Stimulated activated CD4-positive, alpha-beta T cell treated with anti-CD3 and anti-CD28 coated beads, TNF-alpha, amount 100 ng/mL, for 48 hours (primary cell): ENCODE data around the gene DSC1.
"Not testable (repeated sequence)": the region's sequence is repeated elsewhere in the genome, so short reads cannot be mapped to it uniquely, and the experiment has no call there.

Source experiments
- DNase-seq, 3 donors: peaks; one replicate each; pipeline ENCODE4 v3.0.0-alpha.2; 2020; ENCODE audit warnings: low read depth in 3 of 3

DSC1 gene

DNA sequence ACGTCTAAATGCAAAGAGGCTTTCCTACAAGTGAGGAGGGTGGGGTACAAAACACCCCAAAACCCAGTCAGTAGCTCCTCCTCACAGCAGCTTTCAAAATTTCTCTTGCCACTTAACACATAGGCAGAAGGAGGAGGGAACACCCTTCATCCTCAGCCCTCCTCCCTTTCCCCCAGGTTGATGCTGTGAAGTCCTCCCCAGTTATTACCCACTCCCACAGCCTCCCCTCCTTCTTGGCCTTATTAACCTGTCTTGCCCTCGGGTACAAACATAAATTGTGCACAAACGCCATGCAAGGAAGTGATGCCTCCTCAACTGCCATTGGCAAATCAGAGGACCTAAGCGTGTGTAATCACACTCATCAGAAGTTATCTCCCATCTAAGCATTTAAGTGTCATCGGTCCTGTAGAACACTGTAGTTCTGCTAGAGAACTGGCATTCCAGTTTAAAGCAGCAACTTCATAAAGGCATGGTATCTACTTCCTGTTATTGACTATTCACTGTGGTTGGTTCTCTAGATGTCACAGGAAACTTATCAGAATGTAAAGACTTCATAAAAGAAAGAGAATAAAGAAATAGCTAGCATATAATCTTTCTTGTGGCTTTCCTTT lies at the start of gene DSC1:
TSS of gene DSC1 (minus strand) at position 32 of the 611 bp plus-strand sequence. CDS start 262 bp downstream, outside the sequence.
- no peak for DNase-seq

- no peak for DNase-seq
Observed at GRCh38 chr18:31211047-31211446, 48.4 kb upstream of the DSC1 start.

DNA sequence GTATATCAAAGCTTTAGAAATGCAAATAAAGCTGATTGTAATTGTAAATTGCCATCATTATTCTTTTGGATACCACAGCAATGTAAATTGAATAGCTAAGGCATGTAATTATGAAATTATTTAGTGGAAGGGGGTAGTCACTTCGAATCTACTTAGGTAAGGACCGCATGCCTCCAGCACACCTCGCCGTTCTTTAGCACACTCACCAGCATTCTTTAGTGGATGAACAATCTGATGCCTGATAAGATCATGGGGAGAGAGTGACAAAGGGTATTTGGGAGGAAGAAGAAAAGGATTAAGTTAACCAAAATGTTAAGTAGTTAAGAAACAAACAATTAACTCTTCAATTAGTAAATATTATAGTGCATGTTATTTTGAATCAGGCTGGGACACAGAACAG lies 46.4 kb upstream of the DSC1 start:
- no peak for DNase-seq

DNA sequence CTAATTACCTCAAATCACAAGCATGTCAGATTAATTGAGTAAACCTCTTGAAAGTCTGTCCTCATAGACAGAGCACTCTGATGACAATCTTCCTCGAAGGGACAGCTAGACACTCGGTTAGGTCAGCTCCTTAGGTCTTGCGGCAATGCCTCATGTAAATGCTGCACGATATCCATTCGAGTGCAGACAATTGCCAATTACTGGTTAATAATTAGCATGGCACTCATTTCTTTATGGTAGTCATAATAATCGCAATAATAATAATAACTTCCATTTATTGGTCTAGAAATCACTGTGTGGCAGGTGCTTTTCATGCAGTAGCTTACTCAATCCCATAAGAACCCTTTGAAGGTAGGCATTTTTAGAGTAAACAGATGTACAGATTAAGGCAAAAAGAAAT lies 44.7 kb upstream of the DSC1 start:
- no peak for DNase-seq

DNA sequence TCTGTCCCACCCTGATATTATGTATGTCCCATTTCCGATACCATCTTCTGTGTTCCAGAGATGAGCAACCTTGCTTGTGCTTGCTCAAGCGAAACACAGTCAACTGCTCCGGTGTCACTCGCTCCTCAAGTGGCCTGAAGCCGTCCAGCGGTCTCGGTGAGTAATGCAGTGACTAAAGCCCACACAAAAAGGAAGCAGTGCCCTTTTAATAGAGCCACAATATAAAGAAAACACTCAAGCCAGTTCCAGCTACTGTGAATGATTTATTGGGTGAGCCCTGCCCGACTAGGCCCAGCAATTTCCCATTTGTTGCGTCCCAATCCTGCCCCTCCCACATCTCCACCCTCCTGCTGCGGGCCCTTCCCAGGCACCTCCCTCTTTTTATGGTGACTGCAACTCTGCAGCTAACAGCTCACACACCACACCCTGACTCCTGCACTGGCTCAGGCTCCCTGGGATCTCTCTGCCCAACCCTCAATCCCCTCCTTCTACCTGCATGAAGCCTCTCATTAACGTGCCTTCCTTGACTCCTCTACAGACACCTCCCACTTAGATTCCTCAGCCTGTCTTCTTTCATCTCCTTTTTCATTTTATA lies 44.2 kb upstream of the DSC1 start:
- no peak for DNase-seq

DNA sequence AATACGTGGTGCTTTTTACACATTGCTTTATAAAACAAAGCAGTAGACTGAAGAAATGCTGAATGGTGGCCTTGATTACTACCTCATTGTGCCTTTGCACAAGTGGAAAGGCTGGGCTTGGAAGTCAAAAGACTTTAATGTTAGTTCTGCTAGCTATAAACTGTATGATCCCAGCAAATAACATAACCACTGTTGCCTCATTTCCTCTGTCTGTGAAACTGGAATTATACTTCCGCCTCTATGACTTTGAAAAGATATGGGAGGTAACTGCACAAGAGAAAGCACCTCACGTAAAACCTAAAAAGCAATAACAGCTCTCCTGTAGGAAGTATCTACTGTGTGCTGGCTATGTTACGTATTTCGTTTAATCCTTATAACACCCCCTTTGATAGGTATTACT lies 43.4 kb upstream of the DSC1 start:
- no peak for DNase-seq

DNA sequence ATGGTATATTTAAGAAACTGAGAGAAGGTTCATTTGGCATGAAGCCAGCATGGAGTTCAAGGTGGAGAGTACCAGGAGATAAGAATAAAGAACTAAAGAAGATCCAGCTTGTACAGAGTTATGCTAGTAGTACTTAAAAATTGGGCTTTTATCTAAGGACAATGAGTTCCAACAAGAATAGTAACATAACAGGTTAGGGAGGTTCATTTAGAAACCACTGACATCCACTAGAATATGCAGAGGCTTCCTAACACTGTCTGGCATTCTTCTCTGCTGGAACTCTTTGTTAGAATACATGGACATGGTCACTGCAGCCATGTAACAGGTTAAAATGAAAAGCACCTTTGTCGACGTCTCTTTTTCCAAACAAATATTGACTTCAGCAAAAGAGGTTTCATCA lies 42.6 kb upstream of the DSC1 start:
- DNase-seq: no peak

DNA sequence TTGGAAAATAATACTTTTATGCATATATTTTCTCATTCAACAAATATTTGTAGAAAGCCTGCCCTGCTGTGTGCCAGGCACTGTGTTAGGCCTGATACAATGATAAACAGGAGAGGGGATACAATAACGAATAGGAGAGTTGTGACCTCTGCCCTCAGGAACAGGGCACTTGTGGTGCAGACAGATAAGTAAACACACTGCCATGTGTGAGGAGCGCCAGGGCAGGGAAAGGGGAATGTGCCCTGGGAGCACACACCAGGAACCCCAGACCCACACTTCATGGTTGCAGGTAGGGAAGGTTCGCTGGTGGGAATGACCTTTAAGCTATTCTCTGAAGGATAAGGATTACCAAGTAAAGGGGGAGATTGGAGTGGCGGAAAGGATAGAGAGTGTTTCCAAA lies 42.2 kb upstream of the DSC1 start:
- no peak for DNase-seq

GRCh38 chr18:31204166-31204565 lies 41.5 kb upstream of the DSC1 start:
- DNase-seq: no peak

GRCh38 chr18:31203794-31204148 lies 41.1 kb upstream of the DSC1 start:
- DNase-seq: no peak

GRCh38 chr18:31203096-31203793 lies 40.6 kb upstream of the DSC1 start:
- DNase-seq: no peak

DNA sequence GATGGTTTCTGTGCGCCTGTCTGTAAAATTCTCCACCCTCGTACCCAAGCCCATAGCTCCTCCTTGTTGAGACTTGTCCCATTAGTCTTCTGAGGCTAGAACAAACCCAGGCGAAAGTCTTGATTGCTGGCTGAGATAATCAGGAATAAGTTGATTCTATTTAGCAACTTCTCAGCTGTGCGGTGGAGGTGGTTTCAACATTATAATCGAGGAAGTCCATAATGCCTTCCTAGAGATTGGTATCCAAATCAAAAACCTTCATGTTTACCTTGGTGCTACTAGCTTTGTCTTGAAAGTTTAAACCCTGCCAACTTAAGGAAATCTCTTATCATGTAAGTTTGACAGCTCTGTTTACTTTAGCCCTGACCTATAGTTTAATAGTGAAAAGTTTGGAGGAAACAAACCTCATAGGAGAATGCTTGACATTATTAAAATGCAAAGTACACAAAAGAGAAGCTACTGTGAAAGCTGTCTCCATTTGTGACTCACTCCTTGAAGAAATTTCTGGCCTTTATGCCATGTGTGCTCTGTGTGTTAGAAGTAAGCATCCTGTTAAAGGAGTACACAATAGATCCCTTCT lies 36.6 kb upstream of the DSC1 start:
- DNase-seq: no peak

DNA sequence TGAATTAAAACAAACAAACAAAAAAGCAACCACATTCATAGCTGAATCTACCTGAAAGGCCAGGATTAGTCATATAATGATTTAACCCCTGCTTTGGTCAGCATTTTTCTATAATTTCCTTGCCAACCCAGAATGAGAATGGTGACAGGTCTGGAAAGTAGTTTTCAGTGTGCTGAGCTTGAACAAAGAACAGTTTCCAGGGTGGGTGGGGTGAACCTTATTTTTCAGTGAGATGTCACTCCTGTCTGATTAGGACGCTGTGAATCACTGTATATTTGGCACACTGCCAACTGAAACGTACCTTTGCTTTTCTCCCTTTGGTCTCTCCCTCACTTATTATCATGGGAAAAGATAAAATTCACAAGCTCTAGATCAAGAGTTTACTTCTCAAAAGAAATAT lies 35.0 kb upstream of the DSC1 start:
- DNase-seq: no peak

DNA sequence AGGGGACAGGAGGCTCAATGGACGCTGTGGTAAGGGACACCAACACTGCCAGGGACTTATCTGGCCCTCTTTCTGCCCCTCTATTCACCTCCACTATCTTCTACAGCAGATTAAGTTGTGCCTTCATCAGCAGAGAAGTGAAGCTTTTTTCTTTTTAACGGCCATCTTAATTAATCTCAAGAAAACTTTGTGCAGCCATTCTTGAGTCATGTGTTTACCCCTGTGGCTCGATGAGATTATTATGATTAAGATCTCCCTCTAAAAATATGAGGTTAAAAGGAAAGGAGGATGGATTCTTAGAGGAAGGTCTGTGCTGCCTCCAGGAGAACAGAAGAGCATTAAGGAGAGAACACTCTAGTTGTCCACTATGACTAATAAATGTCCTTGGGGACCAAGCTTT lies 32.4 kb upstream of the DSC1 start:
- DNase-seq: no peak

- DNase-seq: no peak
Observed at GRCh38 chr18:31192086-31192776, 29.6 kb upstream of the DSC1 start.

DNA sequence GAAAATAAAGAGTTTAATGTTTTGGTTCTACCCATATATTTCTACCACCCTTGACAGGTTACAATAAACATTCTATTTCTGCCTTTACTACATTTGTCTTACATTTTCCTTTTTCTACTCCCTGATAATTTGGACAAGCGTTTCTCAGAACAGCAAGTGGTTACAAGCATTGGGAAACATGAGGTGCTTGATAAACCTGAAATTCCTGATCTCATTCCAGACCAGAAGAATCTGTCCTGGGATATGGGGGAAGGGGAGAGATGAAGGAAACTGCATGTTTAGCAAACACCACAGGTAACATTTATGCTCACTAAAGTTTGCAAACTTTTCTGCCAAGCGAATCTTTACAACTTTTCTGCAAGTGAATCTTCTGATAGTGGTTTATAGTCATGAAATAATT lies 28.3 kb upstream of the DSC1 start:
- DNase-seq: no peak

- no peak for DNase-seq
Observed at GRCh38 chr18:31189757-31190156, 27.1 kb upstream of the DSC1 start.

DNA sequence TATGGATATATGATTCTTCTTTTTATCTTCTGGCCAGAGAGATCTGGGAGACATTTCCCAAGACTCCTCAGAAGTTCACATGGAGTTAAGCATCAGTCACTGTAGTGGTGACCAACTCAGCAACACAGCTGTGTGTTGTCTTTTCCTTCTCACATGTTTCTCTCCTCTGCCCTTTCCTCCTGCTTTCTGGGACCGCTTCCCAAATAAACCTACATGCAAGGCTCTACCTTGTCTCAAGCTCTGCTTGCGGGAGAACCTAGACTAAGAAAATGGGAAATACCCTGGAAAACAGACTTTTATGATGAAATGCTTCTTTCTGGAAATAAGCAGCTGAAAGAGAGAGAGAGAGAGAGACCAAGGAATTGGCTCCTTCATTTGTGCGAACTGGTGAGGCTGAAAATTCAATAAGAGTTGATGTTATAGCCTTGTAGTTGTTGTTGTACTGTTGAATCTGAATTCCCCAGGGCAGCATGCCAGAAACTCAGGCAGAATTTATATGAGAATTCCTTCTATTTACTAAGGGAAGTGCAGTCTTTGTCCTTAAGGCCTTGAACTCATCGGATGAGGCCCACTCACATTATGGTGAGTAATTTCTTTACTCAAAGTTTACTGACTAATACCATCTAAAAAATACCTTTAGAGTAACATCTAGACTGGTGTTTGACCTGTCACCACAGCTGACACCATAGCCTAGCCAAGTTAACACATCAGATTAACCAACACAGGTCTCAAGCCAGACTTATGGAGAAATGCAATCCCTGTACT lies 22.7 kb upstream of the DSC1 start:
- no peak for DNase-seq

GRCh38 chr18:31183302-31183701 lies 20.6 kb upstream of the DSC1 start:
- DNase-seq: no peak

DNA sequence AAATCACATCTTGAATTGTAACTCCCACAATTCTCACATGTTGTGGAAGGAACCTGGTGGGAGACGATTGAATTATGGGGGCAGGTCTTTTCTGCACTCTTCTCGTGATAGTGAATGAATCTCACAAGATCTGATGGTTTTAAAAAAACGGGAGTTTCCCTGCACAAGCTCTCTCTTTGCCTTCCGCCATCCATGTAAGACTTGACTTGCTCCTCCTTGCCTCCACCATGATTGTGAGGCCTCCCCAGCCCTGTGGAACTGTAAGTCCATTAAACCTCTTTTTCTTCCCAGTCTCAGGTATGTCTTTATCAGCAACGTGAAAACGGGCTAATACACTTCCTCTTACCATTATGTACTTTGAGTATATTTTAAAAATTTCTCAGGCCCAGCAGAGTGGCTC lies 14.7 kb upstream of the DSC1 start:
- not testable (repeated sequence) for DNase-seq

- no peak for DNase-seq
Observed at GRCh38 chr18:31176531-31176930, 13.9 kb upstream of the DSC1 start.
